Cardiac ventricle fibroblast (primary cell): ENCODE results near the gene POU3F3. TPM values are rescaled to one million over a fixed set of nuclear protein-coding genes. Genes with fewer than 3 reads are reported as not detected.

Experiments used
- total RNA-seq: library from RNA; depleted of rRNA; stranded (reverse); fragments of >200 nt; gene quantifications from 2 replicates; pipeline ENCODE4 v1.2.3, GENCODE V29; 2015

Gene POU3F3
- not detected in 2 replicates for total RNA-seq

GRCh38 chr2:104853534-104854497 is at the start of gene POU3F3:
TSS of gene POU3F3 (plus strand) at chr2:104854115. CDS start at chr2:104855511, 1,396 bp downstream.

Other genes starting within 250 kb of the POU3F3 start
- 10.4 and 14.5 TPM in 2 replicates for gene MRPS9, start 184.0 kb downstream of the POU3F3 start, total RNA-seq